Mucosa of descending colon (tissue), 3 donors: Measurements from ENCODE around the gene KRT86. TPM values are rescaled to one million over a fixed set of nuclear protein-coding genes. Genes with fewer than 3 reads are reported as not detected.
A peak's percentile ranks its signal among the peaks of the same experiment; 100 is the strongest.
"Not testable (repeated sequence)": the region's sequence is repeated elsewhere in the genome, so short reads cannot be mapped to it uniquely, and the experiment has no call there.

Experiments used
- ATAC-seq: fragments of 200-7000 bp; cut with Tn5 transposase; one replicate; pipeline ENCODE4 v1.9.1; 2020; ENCODE audit warnings: mild to moderate bottlenecking, moderate library complexity
- DNase-seq, 3 donors: peaks; one replicate each; pipeline ENCODE4 v3.0.0-alpha.2; 2020
- H3K36me3 ChIP-seq: fragments of 200-600 bp; one replicate; pipeline ENCODE4 v1.8.0; 2021; ENCODE audit warnings: low read depth, mild to moderate bottlenecking
- H3K4me1 ChIP-seq: fragments of 200-600 bp; one replicate; pipeline ENCODE4 v1.8.0; 2021; ENCODE audit warnings: low read depth, mild to moderate bottlenecking
- H3K4me3 ChIP-seq: fragments of 200-600 bp; one replicate; pipeline ENCODE4 v1.8.0; 2021; ENCODE audit warnings: mild to moderate bottlenecking
- H3K9me3 ChIP-seq: fragments of 200-600 bp; one replicate; pipeline ENCODE4 v1.8.0; 2021; ENCODE audit warnings: mild to moderate bottlenecking
- intact Hi-C, 2 donors: fragments of 100-400 bp; cut with DNase I in 1 of 2; cut with micrococcal nuclease in 1 of 2; formaldehyde crosslinking; loops; one replicate each; pipeline versions ENCODE4 v1.11.0 to v1.11.1; 2022; cut with DNase I, micrococcal nuclease
- total RNA-seq, 3 donors: library from RNA; stranded (reverse); fragmentation: NEBNext Ultra II Directional in 2 of 3; extraction: Animal tissue kit (Norgen Biotek cat#: 25700) in 2 of 3; gene quantifications; one replicate each; pipeline versions ENCODE4 v1.2.1 to v1.2.4, GENCODE V29; 2021 to 2023
- TF ChIP-seq, protein P1 (sequence below): fragments of 200-600 bp; IDR thresholded peaks from one replicate; pipeline ENCODE4 v1.8.0; 2022; ENCODE audit warnings: antibody characterized with exemption, mild to moderate bottlenecking
- donor health status: DM: no; HTN: no; CAD: no; lungs with moderate emphysema.
- donor health status: DM: no; HTN: no; CAD: no.
- donor health status: DM: no; HTN: yes; CAD: no.

Gene KRT86
- total RNA-seq, 3 donors from 2014 or later = 0.35 to 0.58 TPM; not detected in 1

DNA sequence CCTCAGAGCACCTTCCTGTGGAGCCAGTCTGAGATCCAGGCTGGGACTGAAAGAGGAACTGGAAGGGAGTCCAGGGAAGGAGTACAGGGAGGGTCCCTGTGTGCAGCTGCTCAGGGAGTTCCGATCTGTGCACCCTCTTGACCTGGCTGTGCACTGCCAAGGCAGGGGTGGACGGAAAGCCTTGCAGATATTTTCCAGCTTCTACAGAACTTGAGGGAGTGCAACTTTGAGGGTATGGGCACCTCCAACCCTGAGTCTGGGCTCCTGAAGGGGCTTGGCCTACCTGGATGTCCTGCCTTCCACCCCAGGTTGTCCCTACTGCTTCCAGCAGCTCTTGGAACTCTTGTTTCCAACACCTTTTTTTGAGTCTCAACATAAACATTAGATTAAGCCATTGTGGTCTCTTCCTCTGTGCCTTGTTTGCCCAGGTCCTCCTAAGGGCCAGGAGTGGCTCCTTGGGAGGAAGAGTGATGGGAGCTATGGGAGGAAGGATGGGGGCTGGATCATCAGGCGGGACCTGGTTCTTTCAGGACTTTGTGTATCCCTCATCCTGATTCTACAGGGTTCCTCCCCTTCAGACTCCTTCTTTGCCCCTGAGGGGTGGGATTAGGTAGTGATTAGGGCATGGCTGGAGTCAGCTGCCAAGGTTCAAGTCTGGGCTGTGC lies 37.9 kb upstream of the KRT86 start:
- TF ChIP-seq, protein P1, sequence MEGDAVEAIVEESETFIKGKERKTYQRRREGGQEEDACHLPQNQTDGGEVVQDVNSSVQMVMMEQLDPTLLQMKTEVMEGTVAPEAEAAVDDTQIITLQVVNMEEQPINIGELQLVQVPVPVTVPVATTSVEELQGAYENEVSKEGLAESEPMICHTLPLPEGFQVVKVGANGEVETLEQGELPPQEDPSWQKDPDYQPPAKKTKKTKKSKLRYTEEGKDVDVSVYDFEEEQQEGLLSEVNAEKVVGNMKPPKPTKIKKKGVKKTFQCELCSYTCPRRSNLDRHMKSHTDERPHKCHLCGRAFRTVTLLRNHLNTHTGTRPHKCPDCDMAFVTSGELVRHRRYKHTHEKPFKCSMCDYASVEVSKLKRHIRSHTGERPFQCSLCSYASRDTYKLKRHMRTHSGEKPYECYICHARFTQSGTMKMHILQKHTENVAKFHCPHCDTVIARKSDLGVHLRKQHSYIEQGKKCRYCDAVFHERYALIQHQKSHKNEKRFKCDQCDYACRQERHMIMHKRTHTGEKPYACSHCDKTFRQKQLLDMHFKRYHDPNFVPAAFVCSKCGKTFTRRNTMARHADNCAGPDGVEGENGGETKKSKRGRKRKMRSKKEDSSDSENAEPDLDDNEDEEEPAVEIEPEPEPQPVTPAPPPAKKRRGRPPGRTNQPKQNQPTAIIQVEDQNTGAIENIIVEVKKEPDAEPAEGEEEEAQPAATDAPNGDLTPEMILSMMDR = no peak
- intact Hi-C loops = no loop called here
- no peaks in the 10 kb centered on the region for H3K36me3 ChIP-seq
- H3K9me3 ChIP-seq = no peaks in the 10 kb centered on the region
- H3K4me3 ChIP-seq = no peak overlapping the region
- ATAC-seq = peak; percentile 45
- DNase-seq = no peak
- peaks cover 9% of the 10 kb centered on the region for H3K4me1 ChIP-seq

DNA sequence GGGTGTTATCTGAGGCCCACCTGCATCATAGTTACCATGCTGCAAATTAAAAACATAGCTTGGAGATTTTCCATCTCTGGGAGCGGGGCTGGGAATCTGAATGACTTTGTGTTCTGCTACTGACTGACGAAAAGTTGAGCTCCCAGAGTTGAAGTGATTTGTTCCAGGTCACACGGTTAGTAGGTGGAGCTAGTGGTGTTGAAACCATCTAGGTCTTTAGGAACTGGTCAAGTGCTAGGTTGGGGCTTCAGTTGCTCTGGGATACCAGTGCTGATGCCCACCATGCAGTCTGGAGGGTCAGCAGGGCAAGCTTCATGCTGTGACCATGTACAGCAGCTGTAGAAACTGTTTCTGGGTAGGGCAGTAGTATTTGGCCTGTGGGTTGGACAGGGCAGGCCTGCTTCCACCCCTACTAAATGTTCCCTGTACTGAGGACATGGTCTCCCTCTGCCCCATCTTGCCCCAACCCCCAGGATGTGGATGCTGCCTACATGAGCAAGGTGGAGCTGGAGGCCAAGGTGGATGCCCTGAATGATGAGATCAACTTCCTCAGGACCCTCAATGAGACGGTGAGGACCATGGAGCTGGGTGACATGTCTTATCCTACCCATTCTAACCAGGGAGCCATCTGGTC lies 36.1 kb upstream of the KRT86 start:
- intact Hi-C loops = no loop called here
- H3K9me3 ChIP-seq = no peaks in the 10 kb centered on the region
- ATAC-seq (no peak), DNase-seq (no peak)
- H3K36me3 ChIP-seq = no peaks in the 10 kb centered on the region
- TF ChIP-seq, protein P1 = no peak
- no peak overlapping the region for H3K4me3 ChIP-seq
- peaks cover under 1% of the 10 kb centered on the region for H3K4me1 ChIP-seq

DNA sequence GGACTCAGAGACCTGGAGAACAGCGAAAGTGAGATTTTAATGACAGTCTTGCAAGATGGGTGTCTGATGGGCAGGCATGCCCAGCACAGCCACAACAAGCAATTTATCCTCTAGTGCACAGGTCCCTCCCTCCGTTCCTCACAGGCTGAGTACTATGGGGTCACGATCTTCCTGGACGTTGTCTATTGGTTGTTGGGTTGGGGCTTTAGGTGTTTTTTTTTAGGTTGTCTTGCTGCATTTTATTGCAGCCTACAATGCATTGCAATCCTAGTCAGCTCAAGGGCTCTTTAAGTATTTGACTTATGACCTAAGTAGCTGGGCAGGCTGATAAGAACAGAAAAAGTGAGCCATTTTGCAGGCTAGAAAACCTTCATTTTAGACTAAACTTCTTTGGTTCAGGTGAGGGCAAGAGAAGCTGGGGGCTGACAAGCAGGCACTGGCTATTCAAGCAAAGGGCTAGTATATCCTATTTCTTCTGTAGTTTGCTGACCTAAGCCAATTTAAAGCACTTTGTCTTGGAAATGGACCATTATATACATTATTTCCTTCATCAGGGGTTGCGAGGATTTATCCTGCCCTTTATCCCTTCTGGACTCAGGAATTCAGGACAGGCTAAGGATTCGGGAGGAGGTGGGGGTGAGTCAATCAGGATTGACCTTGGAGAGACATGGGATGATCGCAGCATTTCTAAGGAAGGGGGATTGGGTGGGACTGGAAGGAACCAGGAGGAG lies 35.4 kb upstream of the KRT86 start:
- peaks cover 7% of the 10 kb centered on the region for H3K4me1 ChIP-seq
- no peak for ATAC-seq

DNA sequence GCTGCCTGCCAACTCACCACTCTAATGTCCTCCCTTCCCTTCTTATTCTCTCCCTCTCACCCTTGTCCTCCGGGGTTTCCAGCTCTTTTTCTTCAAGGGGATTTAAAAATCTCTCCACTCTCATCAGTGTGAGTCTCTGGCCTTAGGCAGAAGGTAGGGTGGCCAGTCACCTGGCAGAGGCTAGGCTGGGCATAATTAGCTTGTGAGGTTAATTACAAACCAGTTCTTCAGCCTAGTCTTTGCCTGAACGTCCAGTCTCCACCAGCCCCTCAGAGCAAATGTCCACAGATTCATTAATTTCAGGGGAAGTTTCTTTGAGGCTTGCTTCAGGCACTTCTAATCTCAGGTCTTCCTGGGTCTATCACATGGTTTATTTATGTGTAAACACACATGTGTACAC lies 34.7 kb upstream of the KRT86 start:
- no peak for DNase-seq
- Histone ChIP-seq H3K36me3 (no peaks in the 10 kb centered on the region), H3K4me1 (peaks cover 10% of the 10 kb centered on the region), H3K9me3 (no peaks in the 10 kb centered on the region), H3K4me3 (no peak overlapping the region)
- intact Hi-C loops = no loop called here
- TF ChIP-seq, protein P1 = no peak
- no peak for ATAC-seq

More for the DNA sequence above, 35.4 kb upstream of the KRT86 start:
- no peaks in the 10 kb centered on the region for H3K36me3 ChIP-seq
- H3K4me3 ChIP-seq = no peak overlapping the region
- no peak for DNase-seq
- intact Hi-C loops = no loop called here
- H3K9me3 ChIP-seq = no peaks in the 10 kb centered on the region
- TF ChIP-seq, protein P1 = no peak

DNA sequence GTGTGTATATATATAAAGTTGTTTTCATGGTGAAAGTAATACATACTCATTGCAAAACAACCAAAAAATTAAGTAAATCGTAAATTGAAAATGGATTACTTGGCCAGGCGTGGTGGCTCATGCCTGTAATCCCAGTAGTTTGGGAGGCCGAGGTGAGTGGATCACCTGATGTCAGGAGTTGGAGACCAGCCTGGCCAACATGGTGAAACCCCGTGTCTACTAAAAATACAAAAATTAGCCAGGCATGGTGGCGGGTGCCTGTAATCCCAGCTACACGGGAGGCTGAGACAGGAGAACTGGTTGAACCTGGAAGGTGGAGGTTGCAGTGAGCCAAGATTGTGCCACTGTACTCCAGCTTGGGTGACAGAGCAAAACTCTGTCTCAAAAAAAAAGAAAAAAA lies 34.2 kb upstream of the KRT86 start:
- ATAC-seq = not testable (repeated sequence)

DNA sequence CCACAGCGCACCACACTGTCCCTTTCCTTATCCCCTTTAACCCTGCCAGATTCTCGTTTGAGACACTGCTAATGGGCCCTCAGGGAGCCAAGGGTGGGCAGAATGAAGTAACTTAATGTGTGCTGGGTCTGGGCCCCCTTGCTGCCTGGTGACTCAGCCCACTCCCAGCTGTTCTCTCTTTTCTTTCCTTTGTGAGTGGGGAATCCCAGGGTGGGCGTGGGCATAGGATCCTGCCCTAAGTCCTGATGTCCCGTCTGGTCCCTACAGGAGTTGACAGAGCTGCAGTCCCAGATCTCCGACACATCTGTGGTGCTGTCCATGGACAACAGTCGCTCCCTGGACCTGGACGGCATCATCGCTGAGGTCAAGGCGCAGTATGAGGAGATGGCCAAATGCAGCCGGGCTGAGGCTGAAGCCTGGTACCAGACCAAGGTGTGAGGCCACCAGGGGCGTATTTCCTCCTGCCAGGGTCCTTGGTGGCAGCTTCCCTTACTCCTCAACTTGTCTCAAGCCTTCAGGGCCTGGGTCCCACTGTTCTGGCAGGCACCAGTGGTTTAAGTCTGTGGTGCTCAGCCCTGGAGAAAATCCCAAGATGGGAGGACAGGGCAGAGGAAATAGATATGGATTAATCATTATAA lies 33.1 kb upstream of the KRT86 start:
- no peak for ATAC-seq
- Histone ChIP-seq H3K36me3 (no peaks in the 10 kb centered on the region), H3K4me3 (no peak overlapping the region), H3K4me1 (peaks cover 10% of the 10 kb centered on the region), H3K9me3 (no peaks in the 10 kb centered on the region)
- intact Hi-C loops = no loop called here
- TF ChIP-seq, protein P1 = no peak
- DNase-seq = no peak

More for the DNA sequence above, 34.2 kb upstream of the KRT86 start:
- H3K4me3 ChIP-seq, DNase-seq, intact Hi-C loops, H3K36me3 ChIP-seq, H3K9me3 ChIP-seq: not testable (repeated sequence)
- H3K4me1 ChIP-seq = peaks cover 10% of the 10 kb centered on the region
